NCI-H2107 (cell line): ENCODE results near the gene ALPK1.
A peak's percentile ranks its signal among the peaks of the same experiment; 100 is the strongest.
"Not testable (repeated sequence)": the region's sequence is repeated elsewhere in the genome, so short reads cannot be mapped to it uniquely, and the experiment has no call there.

Experiments
- DNase-seq: peaks from one replicate; lab custom pipeline; 2025; lab: John Stamatoyannopoulos, UW

ALPK1 gene

DNA sequence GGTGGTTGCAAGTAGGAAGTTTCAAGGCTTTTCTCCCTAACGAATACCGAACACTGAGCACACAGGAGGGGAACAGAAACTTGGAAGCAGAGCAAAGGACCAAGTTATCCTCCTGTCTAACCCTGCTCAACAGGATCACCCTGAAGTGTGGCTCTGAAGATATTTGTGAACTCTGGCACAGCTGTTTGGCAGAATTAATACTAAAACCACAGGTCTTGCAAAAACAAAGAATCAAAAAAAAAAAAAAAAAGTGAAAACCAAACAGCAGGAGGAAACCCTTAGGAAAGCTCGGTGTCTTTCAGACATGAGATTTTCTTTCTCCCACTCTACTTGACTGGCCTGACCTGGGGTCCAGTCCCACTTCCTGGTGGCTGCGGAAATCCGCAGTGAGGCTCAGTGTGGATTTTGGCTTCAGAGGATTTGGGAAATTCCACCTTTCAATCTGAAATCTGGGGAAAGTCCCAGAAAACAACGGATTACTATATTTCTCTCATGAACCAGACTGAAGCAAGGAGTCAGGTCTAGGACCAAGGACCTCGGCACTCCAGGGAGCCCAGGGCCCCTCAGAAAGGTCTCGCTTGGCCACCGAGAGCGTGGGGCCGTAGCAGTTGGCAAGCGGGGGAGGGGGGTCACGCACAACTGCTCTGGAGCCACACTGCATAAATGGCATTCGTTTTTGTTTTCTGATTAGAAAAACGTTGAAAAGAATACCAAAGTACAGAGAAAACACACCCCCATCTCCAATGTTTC, 12.3 kb upstream of the ALPK1 start:
- no peak for DNase-seq

DNA sequence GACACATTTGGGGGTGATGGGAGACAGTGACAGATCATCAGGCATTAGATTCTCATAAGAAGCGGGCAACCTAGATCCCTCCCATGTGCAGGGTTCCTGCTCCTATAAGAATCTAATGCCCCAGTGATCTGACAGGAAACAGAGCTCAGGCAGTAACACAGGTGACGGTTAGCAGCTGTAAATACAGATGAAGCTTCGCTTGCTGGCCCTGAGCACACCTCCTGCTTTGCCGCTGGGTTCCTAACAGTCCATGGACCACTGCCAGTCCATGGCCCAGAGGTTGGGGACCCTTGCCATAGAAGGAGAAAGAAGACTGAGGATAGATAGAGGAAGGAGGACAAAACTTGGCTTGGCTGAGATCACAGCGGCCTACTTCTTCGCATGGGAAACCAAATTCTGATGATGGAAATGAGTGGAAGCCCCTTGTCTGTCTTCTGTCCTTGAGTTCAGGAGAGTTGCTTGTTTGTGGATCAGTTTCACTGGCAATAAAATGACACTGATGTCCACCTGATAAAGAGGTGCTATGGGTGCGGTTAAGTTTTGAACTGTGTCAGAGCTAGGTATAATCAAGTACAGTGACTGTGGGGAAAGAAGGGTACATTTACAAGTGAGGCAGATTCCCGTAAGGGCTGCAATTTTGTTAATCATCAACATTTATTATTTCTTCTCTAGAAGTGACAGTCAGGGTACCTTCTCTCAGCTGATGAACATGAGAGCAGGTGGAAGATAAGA, 9.7 kb upstream of the ALPK1 start:
- DNase-seq = no peak

DNA sequence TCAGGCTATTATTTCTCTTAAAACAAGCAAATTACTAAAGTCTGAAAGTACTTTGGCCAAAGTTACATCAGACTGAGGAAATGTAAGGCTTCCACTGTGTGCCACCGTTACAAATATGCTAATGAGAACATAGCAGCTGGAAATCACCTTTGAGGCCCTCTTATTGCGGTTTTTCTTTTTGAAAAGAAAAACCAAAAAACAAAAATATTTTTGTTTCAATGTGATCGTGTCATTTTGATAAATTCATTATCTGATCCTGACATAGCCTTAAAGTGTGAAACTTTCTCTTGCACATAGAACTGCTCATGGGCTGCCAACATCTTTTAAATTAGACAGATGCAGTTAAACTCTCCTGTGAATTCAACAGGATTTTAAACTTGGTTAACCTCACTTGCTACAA, 8.7 kb upstream of the ALPK1 start:
- no peak for DNase-seq

DNA sequence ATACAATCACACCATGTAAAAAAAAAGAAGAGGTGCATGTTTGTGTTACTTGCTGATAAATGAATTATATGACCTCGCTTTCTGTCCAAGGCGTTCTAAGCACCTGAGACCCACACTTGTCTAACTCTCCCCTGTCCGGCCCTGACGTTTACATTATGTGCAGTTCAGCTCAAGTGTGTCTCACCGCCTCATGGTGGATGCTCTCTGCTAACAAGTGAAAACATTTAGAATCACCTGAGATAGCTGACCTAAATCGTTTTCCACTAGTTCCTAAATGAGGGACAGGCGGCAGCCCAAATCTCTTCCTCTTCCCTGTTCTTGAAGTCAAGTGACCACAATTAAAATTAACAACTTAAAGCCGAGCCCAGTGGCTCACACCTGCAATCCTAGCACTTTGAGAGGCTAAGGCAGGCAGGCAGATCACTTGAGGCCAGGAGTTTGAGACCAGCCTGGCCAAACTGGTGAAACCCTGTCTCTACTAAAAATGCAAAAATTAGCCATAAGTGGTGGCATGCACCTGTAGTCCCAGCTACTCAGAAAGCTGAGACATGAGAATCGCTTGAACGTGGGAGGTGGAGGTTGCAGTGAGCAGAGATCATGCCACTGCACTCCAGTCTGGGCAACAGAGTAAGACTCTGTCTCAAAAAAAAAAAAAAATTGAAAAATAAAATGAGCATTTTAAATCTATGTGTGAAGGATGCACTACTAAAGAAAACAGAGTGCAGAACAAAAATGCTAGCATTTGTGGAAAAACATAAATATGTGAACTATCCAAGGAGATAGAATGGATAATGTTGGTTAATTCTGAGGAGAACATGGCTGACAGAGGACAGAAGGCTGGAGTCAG, 7.5 kb upstream of the ALPK1 start:
- no peak for DNase-seq

DNA sequence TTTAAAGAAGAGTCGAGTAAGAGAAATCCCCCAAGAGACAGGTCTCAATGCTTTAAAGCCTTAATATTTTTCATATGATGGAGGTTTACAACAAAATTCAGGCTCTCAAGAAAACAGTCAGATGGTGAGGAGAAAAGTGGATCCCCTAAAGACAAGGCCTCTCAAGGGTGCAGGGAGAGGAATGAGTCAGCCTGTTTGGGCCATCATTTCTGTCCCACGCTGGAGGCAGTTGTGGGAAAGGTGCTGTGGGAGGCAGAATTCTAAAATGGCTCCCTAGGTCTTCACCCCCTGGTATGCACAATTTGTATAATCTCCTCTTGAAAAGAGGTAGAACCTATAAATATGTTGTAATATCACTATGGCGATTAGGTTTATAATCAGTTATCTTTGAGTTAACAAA, 6.8 kb upstream of the ALPK1 start:
- DNase-seq = no peak

DNA sequence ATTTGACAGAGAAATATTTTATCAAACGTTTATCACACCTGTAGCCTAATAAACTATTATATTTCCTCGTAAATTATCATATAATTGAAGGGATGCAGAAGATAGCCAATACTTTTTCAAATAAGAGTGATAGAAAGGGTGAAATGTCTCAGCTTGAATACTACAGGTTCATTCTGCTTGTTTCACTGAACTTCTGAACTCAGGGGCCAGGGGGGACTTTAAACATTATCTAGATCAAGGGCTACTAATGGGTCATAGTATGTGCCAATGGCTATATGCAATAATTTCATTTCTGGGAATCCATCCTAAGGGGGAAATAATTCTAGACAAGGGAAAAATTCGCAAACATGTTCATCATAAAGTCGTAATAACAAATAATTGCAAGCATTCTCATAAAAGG, 2.6 kb downstream of the ALPK1 start:
- DNase-seq = no peak

DNA sequence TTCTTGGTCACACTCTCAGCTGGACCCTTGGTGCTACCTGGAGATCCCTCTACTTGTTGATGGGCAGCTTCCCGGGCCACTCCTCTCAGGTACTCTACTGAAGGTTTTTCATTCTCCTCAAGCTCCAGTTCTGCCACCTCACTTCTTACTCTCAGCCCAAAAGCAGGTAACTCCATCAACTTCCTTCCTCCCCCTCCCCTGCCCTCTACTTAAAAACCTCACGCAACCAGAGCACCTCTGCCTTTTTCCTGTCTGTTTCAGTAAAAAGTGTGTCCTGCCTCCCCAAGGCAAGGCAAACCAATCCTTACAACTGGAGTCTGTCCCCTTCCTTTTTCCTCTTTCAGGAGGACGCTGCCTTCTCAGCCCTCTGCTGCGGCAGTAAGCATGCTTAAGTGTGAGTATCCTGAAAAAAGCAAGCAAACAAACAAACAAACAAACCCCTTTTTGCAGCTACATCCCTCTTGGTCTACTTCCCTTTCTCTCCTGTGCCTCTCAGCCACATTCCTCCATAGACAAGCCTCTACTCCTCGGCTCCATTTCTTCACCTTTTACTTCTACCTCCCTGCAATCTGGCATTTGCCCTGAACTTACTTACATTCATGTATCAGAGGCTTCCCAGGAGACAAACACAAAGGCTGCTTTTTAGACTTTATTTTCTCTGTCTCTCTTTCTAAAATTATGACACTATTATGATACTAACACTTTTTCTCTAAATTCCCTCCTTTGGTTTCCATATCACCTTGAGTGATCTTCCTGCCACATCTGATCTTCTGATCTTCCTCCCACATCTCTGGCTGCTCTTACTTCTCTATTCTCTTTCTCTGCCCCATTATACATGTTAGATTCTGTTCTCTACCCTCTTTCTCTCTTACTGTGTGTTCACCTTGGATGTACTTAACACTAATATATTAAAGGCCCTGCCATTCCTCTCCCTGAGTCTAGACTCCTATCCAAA, 5.4 kb downstream of the ALPK1 start:
- no peak for DNase-seq

DNA sequence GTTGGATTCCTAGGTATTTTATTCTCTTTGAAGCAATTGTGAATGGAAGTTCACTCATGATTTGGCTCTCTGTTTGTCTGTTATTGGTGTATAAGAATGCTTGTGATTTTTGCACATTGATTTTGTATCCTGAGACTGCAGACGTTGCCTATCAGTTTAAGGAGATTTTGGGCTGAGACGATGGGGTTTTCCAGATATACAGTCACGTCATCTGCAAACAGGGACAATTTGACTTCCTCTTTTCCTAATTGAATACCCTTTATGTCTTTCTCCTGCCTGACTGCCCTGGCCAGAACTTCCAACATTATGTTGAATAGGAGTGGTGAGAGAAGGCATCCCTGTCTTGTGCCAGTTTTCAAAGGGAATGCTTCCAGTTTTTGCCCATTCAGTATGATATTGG, 8.3 kb downstream of the ALPK1 start:
- not testable (repeated sequence) for DNase-seq

DNA sequence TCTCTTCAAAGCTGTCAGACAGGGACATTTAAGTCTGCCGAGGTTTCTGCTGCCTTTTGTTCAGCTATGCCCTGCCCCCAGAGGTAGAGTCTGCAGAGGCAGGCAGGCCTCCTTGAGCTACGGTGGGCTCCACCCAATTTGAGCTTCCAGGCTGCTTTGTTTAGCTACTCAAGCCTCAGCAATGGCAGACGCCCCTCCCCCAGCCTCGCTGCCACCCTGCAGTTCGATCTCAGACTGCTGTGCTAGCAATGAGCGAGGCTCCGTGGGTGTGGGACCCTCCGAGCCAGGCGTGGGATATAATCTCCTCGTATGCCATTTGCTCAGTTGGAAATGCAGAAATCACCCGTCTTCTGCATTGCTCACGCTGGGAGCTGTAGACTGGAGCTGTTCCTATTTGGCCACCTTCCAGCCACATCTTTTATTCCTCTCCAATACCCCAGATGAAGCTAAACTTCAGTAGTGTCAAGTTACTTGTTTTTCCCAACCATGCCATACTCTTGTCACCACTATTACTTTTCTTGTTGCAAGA, 12.2 kb downstream of the ALPK1 start:
- DNase-seq = peak; percentile 4

DNA sequence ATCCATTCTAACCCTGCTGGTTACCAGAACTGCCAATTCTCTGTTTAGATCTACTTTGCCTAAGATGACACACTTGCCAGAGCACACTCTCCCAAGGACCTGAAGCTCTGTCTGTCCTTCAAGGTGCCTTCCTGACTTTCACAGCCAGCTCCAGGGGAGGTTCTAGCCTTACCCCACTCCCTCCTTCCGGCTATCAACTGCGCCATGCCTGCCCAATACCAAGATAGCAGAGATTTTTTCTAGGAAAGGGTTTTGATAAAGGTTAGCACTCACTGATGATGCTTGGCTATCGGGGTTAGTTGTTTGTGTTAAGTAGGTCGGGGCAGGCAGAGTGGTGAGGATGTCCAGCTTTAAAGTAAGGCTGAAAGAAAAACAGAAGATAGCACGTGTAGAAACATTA, 14.3 kb downstream of the ALPK1 start:
- DNase-seq = no peak

DNA sequence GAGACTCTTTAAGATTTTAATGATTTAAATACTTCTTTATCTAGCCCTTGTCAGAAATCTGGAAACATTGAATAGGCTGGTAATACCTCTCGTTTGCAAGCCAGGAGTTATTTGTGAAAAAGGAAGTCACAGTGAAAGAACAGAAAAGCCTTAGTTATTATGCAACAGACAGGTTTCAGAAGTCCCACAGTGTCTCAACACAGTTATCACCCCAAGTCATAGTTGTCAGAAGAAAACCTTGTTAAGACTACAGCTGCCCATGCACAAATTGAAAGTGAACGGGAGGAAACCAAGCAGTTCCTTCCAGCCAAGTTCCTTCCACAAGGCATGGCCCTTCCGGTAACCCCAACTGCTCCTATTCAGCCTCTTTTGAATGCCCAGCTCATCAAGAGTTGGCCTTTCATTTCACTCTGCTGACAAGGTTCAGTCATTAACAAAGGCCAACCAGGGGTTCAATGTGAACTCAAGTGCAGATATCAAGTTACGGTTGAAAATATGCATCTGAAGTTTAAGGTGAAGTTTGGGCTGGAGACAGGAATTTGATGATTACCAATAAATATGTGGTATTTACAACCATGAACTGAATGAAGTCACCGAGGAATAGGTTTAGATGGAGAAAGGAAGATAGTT, 15.6 kb downstream of the ALPK1 start:
- no peak for DNase-seq

DNA sequence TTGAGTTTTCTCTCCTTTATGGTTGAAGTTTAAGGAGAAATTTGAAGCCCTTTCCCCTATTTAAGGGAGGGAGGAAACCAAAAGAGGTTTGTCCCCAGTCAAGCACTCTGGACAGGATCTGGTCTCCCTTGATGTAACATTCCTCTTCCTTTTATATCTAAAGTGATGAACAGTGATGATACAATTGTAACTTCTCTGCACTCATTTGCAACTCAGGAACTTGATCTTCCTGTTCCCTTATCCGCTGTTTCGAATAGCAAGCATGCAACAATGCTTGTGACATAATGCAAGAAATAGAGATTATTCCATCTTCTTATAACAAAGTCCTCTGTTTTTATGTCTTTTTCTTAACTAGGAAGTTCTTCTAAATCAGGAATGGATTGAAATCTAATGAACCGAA, 18.3 kb downstream of the ALPK1 start:
- no peak for DNase-seq

DNA sequence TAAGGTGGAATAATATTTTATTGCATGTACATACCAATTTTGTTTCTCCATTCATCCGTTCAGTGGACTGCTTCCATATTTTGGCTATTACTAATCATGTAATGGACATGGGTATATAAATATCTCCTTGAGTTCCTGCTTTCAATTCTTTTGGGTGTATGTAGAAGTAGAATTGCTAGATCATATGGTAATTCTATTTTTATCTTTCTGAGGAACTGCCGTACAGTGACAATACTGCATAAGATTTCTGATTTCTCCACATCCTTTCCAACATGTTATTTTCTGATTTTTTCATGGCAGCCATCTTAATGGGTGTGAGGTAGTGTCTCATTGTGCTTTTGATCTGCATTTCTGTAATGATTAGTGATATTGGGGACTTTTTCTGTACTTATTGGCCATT, 19.2 kb downstream of the ALPK1 start:
- DNase-seq = no peak

DNA sequence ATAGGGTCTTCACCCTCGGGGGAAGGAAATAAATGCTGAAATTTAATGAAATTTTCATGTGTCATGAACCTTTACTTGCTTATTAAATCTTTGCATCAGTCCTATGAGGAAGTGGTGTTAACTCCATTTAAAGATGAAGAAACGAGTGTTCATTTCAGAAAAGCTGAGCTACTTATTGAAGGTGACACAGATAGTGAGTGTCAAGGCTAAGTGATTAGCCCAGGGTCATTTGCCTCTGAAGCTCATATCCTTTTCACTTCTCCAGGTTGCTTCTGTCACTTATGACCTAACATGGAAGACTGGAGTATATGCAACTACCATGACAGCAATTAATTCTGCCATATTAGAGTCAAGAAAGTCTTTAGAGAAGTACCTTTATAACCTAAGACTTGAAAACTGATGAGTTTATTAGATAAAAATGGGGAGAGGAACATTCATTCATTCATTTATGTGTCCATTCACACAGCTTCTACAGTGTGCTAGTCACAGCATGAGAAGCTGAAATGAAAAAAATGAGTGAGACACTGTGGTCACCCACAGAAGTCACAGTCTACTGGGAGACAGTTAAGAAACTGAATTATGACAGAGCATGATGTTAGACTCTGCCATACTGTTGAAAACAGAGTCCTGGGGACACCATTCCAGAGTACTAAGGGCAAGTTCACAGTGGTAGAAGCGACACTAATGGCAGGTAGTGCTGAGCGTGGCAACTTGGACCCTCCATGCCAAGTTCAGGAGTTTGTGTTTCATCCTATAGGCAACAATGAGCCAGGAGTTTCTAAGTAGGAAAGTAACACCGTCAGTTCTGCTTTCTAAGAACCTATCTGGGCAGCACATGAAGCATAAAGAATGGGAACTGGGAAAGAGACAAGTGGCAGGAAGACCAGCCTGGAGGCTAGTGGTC, 21.3 kb downstream of the ALPK1 start:
- DNase-seq = no peak

DNA sequence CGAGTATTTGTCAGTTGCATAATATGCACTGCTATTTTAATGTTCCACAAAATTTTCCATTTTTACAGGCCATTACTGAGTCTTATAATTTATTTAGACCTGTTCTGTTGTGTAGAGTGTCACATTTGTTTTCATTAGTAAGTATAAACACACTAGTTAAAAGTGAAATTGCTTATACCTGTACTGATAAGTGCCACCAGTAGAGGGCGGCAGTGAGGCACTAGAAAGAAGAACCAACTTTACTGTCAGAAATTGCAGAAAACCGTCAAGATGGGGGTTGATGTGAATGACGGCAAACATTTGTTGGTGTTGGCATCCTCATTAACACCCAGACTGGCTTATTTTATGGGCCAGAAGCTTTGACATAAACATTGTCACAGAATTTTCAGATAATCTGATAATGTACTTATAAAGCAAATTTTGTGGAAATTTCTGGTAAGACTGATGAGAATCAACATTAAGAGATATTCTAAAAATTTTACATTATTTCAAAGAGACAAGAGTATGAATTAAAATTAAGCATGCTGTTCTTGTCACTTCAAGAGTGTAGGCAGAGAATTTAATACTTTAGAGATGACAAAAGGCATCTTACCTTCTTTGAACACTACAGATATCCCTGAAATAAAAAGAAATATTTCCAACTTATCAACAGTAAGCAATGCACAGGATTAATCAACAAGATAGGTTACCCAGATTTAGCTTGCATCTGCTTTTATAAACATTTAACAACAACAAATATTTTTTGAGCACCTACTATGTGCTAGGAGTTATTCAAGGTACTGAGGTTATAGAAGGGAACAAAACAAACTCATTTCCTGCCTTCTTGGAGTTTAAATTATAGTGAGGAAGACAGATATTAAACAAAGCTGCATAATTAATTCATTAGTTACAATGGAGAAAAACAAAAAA, 24.9 kb downstream of the ALPK1 start:
- no peak for DNase-seq

DNA sequence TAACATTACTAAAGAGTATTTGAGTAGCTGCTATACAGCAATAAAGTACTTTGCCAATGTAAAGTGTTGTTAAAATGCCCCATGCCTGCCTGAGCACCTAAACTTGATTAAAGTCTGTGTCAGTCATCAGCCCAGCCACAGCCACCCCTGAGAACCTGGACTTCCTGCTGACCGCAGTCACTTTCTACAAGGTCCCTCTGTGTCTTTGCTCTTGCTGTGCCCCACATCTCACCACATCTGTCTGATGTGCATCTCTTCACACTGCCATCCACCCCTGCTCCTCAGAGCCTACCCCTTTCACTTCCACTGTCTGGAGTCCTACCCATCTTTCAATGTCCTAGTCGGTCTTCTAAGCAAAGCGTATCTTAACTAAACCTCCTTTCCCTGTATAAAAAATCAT, 25.7 kb downstream of the ALPK1 start:
- no peak for DNase-seq

DNA sequence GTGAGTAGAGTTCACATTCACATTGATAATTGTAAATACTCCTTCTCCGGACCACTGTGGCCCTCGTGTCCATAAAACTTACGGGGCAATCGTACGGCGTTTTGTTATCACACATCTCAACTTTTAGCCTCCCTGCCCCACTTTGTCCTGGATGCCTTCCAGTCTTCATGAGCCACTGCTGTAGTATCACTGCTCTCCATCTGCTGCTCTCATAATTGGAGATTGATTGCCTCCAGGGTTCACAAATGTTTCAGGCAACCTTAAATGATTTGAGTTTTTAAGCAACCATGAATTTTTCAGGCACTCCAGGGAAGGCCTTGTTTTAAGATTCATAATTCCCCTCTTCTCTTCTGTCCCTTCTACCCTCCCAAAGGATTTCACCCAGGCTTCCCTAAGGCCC, 28.4 kb downstream of the ALPK1 start:
- DNase-seq = no peak

DNA sequence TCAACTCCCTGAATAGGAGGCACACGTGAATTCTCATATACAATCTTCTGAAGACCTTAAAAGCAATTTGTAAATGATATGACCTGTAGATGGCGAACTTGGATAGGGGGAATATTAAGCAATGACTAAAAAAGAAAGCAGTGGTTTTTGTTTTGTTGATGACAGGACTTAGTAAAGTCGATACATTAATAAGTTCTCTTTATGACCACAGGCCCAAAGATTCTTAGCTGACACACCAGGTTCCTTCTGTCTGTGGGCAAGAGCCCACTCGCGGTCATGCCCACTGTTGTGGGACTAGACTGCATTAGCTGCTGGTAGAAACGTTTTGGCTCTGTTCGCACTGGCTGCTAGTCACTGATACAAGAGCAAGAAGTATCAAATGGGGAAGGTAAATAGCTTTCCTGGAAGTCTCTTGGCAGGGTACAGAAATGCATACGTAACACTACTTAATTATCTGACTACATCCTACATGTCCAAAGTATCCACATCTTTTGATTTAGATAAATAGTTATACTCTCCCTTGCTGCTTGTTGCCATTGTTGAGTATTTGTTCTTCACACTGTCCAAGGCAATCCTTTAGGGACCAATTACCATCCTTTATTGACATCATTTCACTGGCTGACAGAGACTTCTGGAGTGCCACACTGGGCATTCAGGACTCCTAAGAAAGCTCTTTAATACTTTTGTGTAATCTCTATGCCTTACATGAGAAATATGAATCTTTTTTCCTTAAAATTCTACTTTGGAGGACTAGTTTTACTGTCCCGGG, 31.0 kb downstream of the ALPK1 start:
- no peak for DNase-seq
